ENCODE data around the gene FNDC7.

DNA sequence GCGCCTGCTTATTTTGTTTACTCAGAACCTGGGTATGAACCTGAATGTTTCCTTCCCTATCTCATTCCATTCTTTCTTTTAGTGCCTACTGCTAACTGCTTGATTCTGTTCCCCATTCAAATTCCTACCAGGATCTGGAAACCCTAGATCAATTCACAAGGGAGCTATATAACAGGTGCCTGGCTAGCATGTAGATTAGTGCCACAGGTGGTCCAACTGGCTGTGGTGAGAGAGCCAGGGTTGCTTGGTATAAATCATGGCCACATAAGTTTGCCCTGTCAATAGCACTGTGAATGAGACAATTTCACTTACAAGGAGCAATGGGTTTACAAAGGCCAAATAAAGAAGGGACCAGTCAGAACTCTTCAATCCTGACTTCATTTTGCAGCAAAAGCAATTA lies 27.2 kb upstream of the FNDC7 start:
- TF ChIP-seq FOXM1 (IDR thresholded peaks at IDR 0.05; ENCODE audit: borderline replicate concordance) (no peak), NFRKB (IDR thresholded peaks at IDR 0.05) (no peak), ELF4 (IDR thresholded peaks at IDR 0.05) (no peak), FOXK2 (IDR thresholded peaks at IDR 0.05) (no peak), HDGF (IDR thresholded peaks at IDR 0.05; ENCODE audit: borderline replicate concordance) (no peak), SP1 (IDR thresholded peaks at IDR 0.05) (no peak), TARDBP (IDR thresholded peaks at IDR 0.05) (no peak), BHLHE40 (IDR thresholded peaks at IDR 0.05; ENCODE audit: borderline replicate concordance) (no peak)
- TF ChIP-seq, protein P1, sequence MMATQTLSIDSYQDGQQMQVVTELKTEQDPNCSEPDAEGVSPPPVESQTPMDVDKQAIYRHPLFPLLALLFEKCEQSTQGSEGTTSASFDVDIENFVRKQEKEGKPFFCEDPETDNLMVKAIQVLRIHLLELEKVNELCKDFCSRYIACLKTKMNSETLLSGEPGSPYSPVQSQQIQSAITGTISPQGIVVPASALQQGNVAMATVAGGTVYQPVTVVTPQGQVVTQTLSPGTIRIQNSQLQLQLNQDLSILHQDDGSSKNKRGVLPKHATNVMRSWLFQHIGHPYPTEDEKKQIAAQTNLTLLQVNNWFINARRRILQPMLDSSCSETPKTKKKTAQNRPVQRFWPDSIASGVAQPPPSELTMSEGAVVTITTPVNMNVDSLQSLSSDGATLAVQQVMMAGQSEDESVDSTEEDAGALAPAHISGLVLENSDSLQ (IDR thresholded peaks at IDR 0.05) = 0 out of 2 replicates have a peak, but pooled peaks have one; percentile 14
